ENCODE measurements around the gene ABLIM1.

DNA sequence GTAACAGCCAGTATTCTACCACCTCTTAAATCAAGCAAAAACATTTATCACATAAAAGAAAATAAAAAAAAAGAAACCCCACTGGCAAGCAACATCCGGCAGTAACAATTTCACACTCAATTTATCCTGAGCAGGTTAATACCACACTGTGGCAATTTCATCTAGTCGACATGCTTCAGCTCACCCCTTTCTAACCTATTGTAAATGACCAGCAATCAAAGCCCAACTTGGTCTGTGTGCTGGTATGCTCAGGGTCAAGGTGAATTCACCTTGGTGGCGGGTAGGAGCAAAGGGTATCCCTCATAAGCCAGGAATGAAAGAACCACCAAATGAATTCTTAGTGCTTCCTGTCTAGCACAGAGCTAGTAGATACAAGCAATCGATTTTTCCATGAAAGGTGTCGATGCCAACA lies 144.7 kb downstream of the ABLIM1 start:
- TF ChIP-seq, protein P1, sequence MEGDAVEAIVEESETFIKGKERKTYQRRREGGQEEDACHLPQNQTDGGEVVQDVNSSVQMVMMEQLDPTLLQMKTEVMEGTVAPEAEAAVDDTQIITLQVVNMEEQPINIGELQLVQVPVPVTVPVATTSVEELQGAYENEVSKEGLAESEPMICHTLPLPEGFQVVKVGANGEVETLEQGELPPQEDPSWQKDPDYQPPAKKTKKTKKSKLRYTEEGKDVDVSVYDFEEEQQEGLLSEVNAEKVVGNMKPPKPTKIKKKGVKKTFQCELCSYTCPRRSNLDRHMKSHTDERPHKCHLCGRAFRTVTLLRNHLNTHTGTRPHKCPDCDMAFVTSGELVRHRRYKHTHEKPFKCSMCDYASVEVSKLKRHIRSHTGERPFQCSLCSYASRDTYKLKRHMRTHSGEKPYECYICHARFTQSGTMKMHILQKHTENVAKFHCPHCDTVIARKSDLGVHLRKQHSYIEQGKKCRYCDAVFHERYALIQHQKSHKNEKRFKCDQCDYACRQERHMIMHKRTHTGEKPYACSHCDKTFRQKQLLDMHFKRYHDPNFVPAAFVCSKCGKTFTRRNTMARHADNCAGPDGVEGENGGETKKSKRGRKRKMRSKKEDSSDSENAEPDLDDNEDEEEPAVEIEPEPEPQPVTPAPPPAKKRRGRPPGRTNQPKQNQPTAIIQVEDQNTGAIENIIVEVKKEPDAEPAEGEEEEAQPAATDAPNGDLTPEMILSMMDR (IDR thresholded peaks at IDR 0.05), result no peak
- no peak for TF ChIP-seq POLR2A (IDR thresholded peaks at IDR 0.05)

All from testis (tissue), 2 donors.